Heart right ventricle (tissue), 16 donors: ENCODE results near the gene CKMT2. TPM values are rescaled to one million over a fixed set of nuclear protein-coding genes. Genes with fewer than 3 reads are reported as not detected.
A peak's percentile ranks its signal among the peaks of the same experiment; 100 is the strongest.

ENCODE experiments used
- ATAC-seq, 8 donors: fragments of 200-7000 bp; cut with Tn5 transposase; one replicate each; pipeline ENCODE4 v1.9.1; 2020; ENCODE audit warnings: mild to moderate bottlenecking in 8 of 8, moderate library complexity in 8 of 8, moderate number of reproducible peaks in 1 of 8
- DNase-seq, 2 donors: peaks; one replicate each; pipeline ENCODE4 v3.0.0-alpha.2; 2020
- H3K27ac ChIP-seq, 10 donors: fragments of 200-600 bp; sonication (generic) in 2 of 10; one replicate each; pipeline versions ENCODE4 v1.5.0 to v1.8.0; 2020 to 2022; ENCODE audit warnings: mild to moderate bottlenecking in 3 of 10
- H3K27me3 ChIP-seq, 7 donors: fragments of 200-600 bp; one replicate each; pipeline ENCODE4 v1.8.0; 2021 to 2022; ENCODE audit warnings: mild to moderate bottlenecking in 2 of 7
- H3K36me3 ChIP-seq, 9 donors: fragments of 200-600 bp; sonication (generic) in 1 of 9; one replicate each; pipeline versions ENCODE4 v1.5.0 to v1.8.0; 2020 to 2022; ENCODE audit warnings: mild to moderate bottlenecking in 2 of 9
- H3K4me1 ChIP-seq, 9 donors: fragments of 200-600 bp; sonication (generic) in 1 of 9; one replicate each; pipeline versions ENCODE4 v1.5.0 to v1.8.0; 2020 to 2022; ENCODE audit warnings: mild to moderate bottlenecking in 4 of 9
- H3K4me3 ChIP-seq, 10 donors: fragments of 200-600 bp; sonication (generic) in 2 of 10; one replicate each; pipeline versions ENCODE4 v1.5.0 to v1.8.0; 2020 to 2022; ENCODE audit warnings: mild to moderate bottlenecking in 7 of 10, moderate library complexity in 2 of 10
- H3K9me3 ChIP-seq, 11 donors: fragments of 200-600 bp in 10 of 11; sonication (generic) in 2 of 11; one replicate each; pipeline versions ENCODE4 v1.5.0 to v1.8.0; 2013 to 2022; ENCODE audit warnings: mild to moderate bottlenecking in 2 of 11, control low read depth in 1 of 11, moderate library complexity in 1 of 11
- WGBS, 2 donors: extraction: QIAGEN DNeasy Blood & Tissue Kit; methylation state at CpG; one replicate each; pipeline ENCODE4 v1.1.7; 2013; ENCODE audit warnings: inconsistent platforms in 1 of 2; 5-methylcytosine and 5-hydroxymethylcytosine counted together
- intact Hi-C, 10 donors: fragments of 100-400 bp; cut with DNase I; formaldehyde crosslinking; loops; one replicate each; pipeline versions ENCODE4 v1.11.1 to v1.14.2; 2022
- polyA plus RNA-seq, 2 donors: library from polyadenylated mRNA; stranded (reverse); fragments of 200-250 nt; gene quantifications; one replicate each; pipeline ENCODE4 v1.2.3, GENCODE V29; 2013
- total RNA-seq, 10 donors: library from RNA; stranded (reverse); fragmentation: NEBNext Ultra II Directional in 3 of 10; extraction: Animal tissue kit (Norgen Biotek cat#: 25700) in 3 of 10; gene quantifications; one replicate each; pipeline versions ENCODE4 v1.2.1 to v1.2.4, GENCODE V29; 2021 to 2023
- TF ChIP-seq, protein P1 (sequence below), 9 donors: fragments of 200-600 bp; sonication (generic) in 2 of 9; IDR thresholded peaks; one replicate each; pipeline versions ENCODE4 v1.5.0 to v1.8.0; 2021 to 2022; ENCODE audit warnings: antibody characterized with exemption in 9 of 9, mild to moderate bottlenecking in 5 of 9, moderate library complexity in 1 of 9
- donor health status: Arrhythmogenic right ventricular cardiomyopathy.
- donor health status: ischemic (EF 13 %, LVEDD 7.1; RV severe dilation, severe dysfunction).
- donor health status: healthy with polysubstance abuse.
- donor health status: DM: no; HTN: yes; CAD: no.
- donor health status: DM: no; HTN: no; CAD: no.
- donor health status: ischemic (EF 25% LVEDD 6.9; RV normal size, moderate dysfunction).
- donor health status: ischemic (EF 25% LVEDD 5.7; RV mildly dilated, moderate dysfunction).
- donor health status: healthy.
- donor health status: DM: yes; HTN: yes; CAD: no.
- donor health status: Ischemic cardiomyopathy.
- donor health status: ischemic (EF 35%, LVEDD 5.7; RV mildly dilated, moderate dysfunction).
- donor health status: nonischemic (EF 11% LVEDD 7.7; RV severe dilation, severe dysfunction).
- donor health status: DM: yes; HTN: yes; CAD: no.
- donor health status: PGD.
- donor health status: ischemic (EF 29% LVEDD 5.4; RV normal size, mild dysfunction).
- donor health status: nonischemic (EF 23%, LVEDD 6.1; RV moderate dilation, normal function).

The CKMT2 gene
- total and polyA plus RNA-seq, 12 donors: 1,088 to 2,236 (median 1,671) TPM

DNA sequence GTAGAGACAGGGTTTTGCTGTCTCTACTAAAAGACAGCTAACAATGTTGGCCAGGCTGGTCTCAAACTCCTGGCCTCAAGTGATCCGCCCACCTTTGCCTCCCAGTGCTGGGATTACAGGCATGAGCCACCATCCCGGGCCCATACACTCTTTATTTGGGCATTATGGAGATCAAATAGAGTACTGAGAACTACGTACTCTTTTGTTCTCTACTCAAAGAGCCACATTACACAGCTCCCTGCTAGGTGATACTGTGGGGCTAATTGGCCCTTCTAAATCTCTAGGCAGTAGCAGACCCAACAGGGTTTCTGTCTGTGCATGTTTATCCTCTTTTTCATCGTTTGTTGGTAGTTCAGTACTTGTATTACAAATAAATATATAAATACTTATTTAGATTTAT, 16.1 kb downstream of the CKMT2 start:
- TF ChIP-seq, protein P1, sequence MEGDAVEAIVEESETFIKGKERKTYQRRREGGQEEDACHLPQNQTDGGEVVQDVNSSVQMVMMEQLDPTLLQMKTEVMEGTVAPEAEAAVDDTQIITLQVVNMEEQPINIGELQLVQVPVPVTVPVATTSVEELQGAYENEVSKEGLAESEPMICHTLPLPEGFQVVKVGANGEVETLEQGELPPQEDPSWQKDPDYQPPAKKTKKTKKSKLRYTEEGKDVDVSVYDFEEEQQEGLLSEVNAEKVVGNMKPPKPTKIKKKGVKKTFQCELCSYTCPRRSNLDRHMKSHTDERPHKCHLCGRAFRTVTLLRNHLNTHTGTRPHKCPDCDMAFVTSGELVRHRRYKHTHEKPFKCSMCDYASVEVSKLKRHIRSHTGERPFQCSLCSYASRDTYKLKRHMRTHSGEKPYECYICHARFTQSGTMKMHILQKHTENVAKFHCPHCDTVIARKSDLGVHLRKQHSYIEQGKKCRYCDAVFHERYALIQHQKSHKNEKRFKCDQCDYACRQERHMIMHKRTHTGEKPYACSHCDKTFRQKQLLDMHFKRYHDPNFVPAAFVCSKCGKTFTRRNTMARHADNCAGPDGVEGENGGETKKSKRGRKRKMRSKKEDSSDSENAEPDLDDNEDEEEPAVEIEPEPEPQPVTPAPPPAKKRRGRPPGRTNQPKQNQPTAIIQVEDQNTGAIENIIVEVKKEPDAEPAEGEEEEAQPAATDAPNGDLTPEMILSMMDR (IDR thresholded peaks at IDR 0.05): no peak
- Histone ChIP-seq H3K27ac (peak overlapping the region in 1 of 10 donors; percentile 21), H3K4me3 (no peak overlapping the region), H3K36me3 (peaks cover 0 to 56% (median 13%) of the 10 kb centered on the region in 9 donors), H3K9me3 (no peaks in the 10 kb centered on the region), H3K27me3 (no peaks in the 10 kb centered on the region), H3K4me1 (peaks cover 14 to 93% (median 63%) of the 10 kb centered on the region in 9 donors)
- intact Hi-C loops: loop anchor here in 1 of 10 donors (5.0 kb wide), 1 partner anchor 48 kb away; no protein-coding TSS in a partner anchor
- ATAC-seq (no peak), DNase-seq (no peak)
- 72 to 85% methylated on average over 4 of the region's 4 CpGs for WGBS, 2 donors

DNA sequence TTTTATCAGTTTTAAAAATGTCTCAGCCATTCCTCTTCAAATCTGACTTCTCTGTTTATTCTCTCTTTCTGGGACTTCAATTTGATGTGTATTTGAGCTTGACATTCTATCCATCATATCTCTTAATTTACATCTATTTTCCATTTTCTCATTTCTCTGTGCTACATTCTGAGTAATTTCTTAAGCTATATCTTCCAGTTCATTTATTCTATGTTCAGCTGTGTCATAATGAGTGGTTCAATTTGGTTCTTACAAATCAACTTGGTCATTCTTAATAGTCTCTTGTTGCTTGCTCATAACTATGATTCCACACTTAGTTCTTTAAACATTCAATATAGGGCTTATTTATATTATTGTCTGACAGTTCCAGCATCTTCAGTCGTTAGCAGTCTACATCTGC, 16.9 kb downstream of the CKMT2 start:
- Histone ChIP-seq H3K27ac (peak overlapping the region in 1 of 10 donors; percentile 21), H3K27me3 (no peaks in the 10 kb centered on the region), H3K4me1 (peaks cover 14 to 85% (median 56%) of the 10 kb centered on the region in 9 donors), H3K36me3 (peaks cover 0 to 57% (median 21%) of the 10 kb centered on the region in 9 donors), H3K4me3 (no peak overlapping the region), H3K9me3 (no peaks in the 10 kb centered on the region)
- 79 to 100% methylated on average over 1 of the region's 1 CpG for WGBS, 2 donors
- intact Hi-C loops: no loop called here
- TF ChIP-seq, protein P1 (IDR thresholded peaks at IDR 0.05): no peak
- ATAC-seq: no peak
- DNase-seq: no peak

GRCh38 chr5:81251922-81252321, 18.8 kb downstream of the CKMT2 start:
- H3K4me1 ChIP-seq: peaks cover 4 to 83% (median 38%) of the 10 kb centered on the region in 9 donors
- ATAC-seq (peak; percentile 51 to 87 (median 64)), DNase-seq (peak in 1 of 2 donors; percentile 64)
- H3K27me3 ChIP-seq: no peaks in the 10 kb centered on the region
- intact Hi-C loops: no loop called here
- H3K4me3 ChIP-seq: no peak overlapping the region
- WGBS, 2 donors: 44 to 51% methylated on average over 5 of the region's 5 CpGs
- peak overlapping the region in 6 of 10 donors; percentile 13 to 70 (median 56) for H3K27ac ChIP-seq
- H3K36me3 ChIP-seq: peaks cover 0 to 72% (median 24%) of the 10 kb centered on the region in 9 donors
- TF ChIP-seq, protein P1 (IDR thresholded peaks at IDR 0.05): no peak
- H3K9me3 ChIP-seq: no peaks in the 10 kb centered on the region

- intact Hi-C loops: no loop called here
- ATAC-seq: no peak
- TF ChIP-seq, protein P1 (IDR thresholded peaks at IDR 0.05): no peak
- H3K27ac ChIP-seq: peak overlapping the region in 3 of 10 donors; percentile 15 to 61 (median 50)
- 94 to 97% methylated on average over 1 of the region's 1 CpG for WGBS, 2 donors
- no peak for DNase-seq
- H3K4me1 ChIP-seq: peaks cover 4 to 73% (median 30%) of the 10 kb centered on the region in 9 donors
- no peak overlapping the region for H3K4me3 ChIP-seq
- no peaks in the 10 kb centered on the region for H3K27me3 ChIP-seq
- no peaks in the 10 kb centered on the region for H3K9me3 ChIP-seq
- peaks cover 0 to 79% (median 24%) of the 10 kb centered on the region in 9 donors for H3K36me3 ChIP-seq
Measured at GRCh38 chr5:81252904-81253303, 19.8 kb downstream of the CKMT2 start.
